Hepatocyte (in vitro differentiated cells): ENCODE data around the gene STXBP1. TPM values are rescaled to one million over a fixed set of nuclear protein-coding genes. Genes with fewer than 3 reads are reported as not detected.

ENCODE experiments used
- DNase-seq: peaks from one replicate; pipeline ENCODE4 v3.0.0-alpha.2; 2016; ENCODE audit warnings: low spot score
- H2AFZ ChIP-seq: fragments of 200-600 bp; sonication (generic); 2 replicates; pipeline ENCODE4 v1.6.0; 2016; ENCODE audit warnings: antibody characterized with exemption, mild to moderate bottlenecking
- H3K27ac ChIP-seq: fragments of 200-600 bp; sonication (generic); 2 replicates; pipeline ENCODE4 v1.5.1; 2016; ENCODE audit warnings: mild to moderate bottlenecking
- H3K27me3 ChIP-seq: fragments of 200-600 bp; sonication (generic); 2 replicates; pipeline ENCODE4 v1.6.1; 2016
- H3K36me3 ChIP-seq: fragments of 200-600 bp; sonication (generic); replicated peaks from 2 replicates; pipeline ENCODE4 v1.5.1; 2016; ENCODE audit warnings: low read depth; ENCODE audit not compliant: insufficient read depth
- H3K4me1 ChIP-seq: fragments of 200-600 bp; sonication (generic); 2 replicates; pipeline ENCODE4 v1.5.1; 2016; ENCODE audit warnings: mild to moderate bottlenecking, moderate library complexity; ENCODE audit not compliant: insufficient read depth
- H3K4me2 ChIP-seq: fragments of 200-600 bp; sonication (generic); 2 replicates; pipeline ENCODE4 v1.6.0; 2016
- H3K4me3 ChIP-seq: fragments of 200-600 bp; sonication (generic); 2 replicates; pipeline ENCODE4 v1.5.1; 2016; ENCODE audit warnings: mild to moderate bottlenecking
- H3K79me2 ChIP-seq: fragments of 200-600 bp; sonication (generic); 2 replicates; pipeline ENCODE4 v1.6.0; 2017; ENCODE audit warnings: mild to moderate bottlenecking
- H3K9me2 ChIP-seq: fragments of 200-600 bp; sonication (generic); replicated peaks from 2 replicates; pipeline ENCODE4 v1.6.0; 2017; ENCODE audit warnings: mild to moderate bottlenecking; ENCODE audit not compliant: insufficient read depth
- H3K9me3 ChIP-seq: fragments of 200-600 bp; sonication (generic); 2 replicates; pipeline ENCODE4 v1.5.1; 2016; ENCODE audit warnings: low read depth, mild to moderate bottlenecking
- H4K20me1 ChIP-seq: fragments of 200-600 bp; sonication (generic); 2 replicates; pipeline ENCODE4 v1.6.0; 2016; ENCODE audit warnings: mild to moderate bottlenecking; ENCODE audit not compliant: insufficient read depth, poor library complexity, severe bottlenecking
- EZH2 ChIP-seq: fragments of 200-600 bp; sonication (generic); IDR thresholded peaks from 2 replicates; pipeline ENCODE4 v1.6.1; 2016; ENCODE audit warnings: antibody characterized with exemption, mild to moderate bottlenecking, borderline replicate concordance
- EZH2phosphoT487 ChIP-seq: fragments of 200-600 bp; sonication (generic); IDR thresholded peaks from one replicate; pipeline ENCODE4 v1.6.1; 2018; ENCODE audit warnings: antibody characterized with exemption, mild to moderate bottlenecking, low read depth, moderate library complexity; ENCODE audit not compliant: unreplicated experiment, severe bottlenecking
- WGBS: methylation state at CpG from one replicate; pipeline ENCODE4 v1.1.6; 2016; ENCODE audit warnings: low lambda C conversion rate; ENCODE audit errors: missing lambda C conversion rate; 5-methylcytosine and 5-hydroxymethylcytosine counted together
- polyA plus RNA-seq: library from polyadenylated mRNA; unstranded; fragments of >200 nt; fragmentation: Nextera tagmentation; extraction: Ambion mirVana; gene quantifications from 2 replicates; pipeline ENCODE4 v1.2.1, GENCODE V29; 2016
- total RNA-seq: library from RNA; depleted of rRNA; stranded (reverse); fragments of >200 nt; gene quantifications from 2 replicates; pipeline ENCODE4 v1.2.3, GENCODE V29; 2014
- TF ChIP-seq, protein P1 (sequence below): fragments of 200-600 bp; sonication (generic); IDR thresholded peaks from 2 replicates; pipeline ENCODE4 v1.5.1; 2016; ENCODE audit warnings: antibody characterized with exemption, mild to moderate bottlenecking; ENCODE audit not compliant: poor library complexity

The STXBP1 gene
- total and polyA plus RNA-seq, 2 experiments from 2014 or later: 22.6 to 27.6 TPM

DNA sequence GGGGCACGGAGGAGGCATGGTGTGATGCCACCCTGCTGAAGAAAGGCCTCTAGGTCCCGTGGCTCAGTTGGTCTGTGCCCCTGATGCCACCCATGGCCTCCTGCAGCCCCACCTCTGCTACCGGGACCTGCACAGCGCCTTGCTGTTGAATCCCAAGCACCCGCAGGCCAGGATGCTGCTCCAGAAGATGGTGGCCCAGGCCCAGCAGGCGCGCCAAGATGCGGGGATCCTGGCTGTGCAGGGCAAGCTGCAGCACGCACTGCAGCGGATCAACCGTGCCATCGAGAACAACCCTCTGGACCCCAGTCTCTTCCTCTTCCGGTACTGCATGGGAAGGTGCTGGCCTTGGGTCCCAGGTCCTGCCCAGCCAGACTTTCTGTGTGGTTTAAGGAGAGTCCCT is 110.9 kb downstream of the STXBP1 start:
- WGBS: 95% methylated on average over 13 of the region's 13 CpGs
- no peaks in the 10 kb centered on the region for H3K9me3 ChIP-seq
- TF ChIP-seq, protein P1, sequence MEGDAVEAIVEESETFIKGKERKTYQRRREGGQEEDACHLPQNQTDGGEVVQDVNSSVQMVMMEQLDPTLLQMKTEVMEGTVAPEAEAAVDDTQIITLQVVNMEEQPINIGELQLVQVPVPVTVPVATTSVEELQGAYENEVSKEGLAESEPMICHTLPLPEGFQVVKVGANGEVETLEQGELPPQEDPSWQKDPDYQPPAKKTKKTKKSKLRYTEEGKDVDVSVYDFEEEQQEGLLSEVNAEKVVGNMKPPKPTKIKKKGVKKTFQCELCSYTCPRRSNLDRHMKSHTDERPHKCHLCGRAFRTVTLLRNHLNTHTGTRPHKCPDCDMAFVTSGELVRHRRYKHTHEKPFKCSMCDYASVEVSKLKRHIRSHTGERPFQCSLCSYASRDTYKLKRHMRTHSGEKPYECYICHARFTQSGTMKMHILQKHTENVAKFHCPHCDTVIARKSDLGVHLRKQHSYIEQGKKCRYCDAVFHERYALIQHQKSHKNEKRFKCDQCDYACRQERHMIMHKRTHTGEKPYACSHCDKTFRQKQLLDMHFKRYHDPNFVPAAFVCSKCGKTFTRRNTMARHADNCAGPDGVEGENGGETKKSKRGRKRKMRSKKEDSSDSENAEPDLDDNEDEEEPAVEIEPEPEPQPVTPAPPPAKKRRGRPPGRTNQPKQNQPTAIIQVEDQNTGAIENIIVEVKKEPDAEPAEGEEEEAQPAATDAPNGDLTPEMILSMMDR: no peak
- no peak for TF ChIP-seq EZH2
- no peak for TF ChIP-seq EZH2phosphoT487
- no peaks in the 10 kb centered on the region for H3K79me2 ChIP-seq
- H3K27me3 ChIP-seq: no peaks in the 10 kb centered on the region
- no peak overlapping the region for H2AFZ ChIP-seq
- no peak overlapping the region for H3K4me3 ChIP-seq
- DNase-seq: no peak
- H3K36me3 ChIP-seq: no peaks in the 10 kb centered on the region
- H3K4me2 ChIP-seq: no peak overlapping the region
- H3K9me2 ChIP-seq: no peaks in the 10 kb centered on the region
- no peaks in the 10 kb centered on the region for H4K20me1 ChIP-seq
- H3K4me1 ChIP-seq: no peaks in the 10 kb centered on the region
- no peak overlapping the region for H3K27ac ChIP-seq

DNA sequence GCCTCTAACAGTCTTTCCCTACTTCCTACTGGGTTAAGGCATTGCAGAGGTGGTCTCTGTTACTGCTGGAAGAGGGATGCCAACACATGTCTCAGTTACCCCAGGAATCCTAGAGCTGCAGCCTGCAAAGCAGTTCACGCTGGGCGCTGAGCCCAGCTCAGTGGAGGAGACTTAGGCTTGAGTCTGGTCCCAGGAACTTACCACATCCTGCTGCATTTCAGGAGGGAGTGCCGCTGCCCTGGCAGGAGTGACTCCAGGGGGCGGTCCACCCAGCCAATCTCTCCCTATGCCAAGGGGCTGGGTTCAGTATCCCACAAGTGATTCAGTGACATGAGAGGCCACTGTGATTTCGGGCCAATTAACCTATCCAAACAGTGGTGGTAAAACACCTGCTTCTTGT is 111.4 kb downstream of the STXBP1 start:
- H3K27ac ChIP-seq: no peak overlapping the region
- H3K27me3 ChIP-seq: no peaks in the 10 kb centered on the region
- H3K36me3 ChIP-seq: no peaks in the 10 kb centered on the region
- H4K20me1 ChIP-seq: no peaks in the 10 kb centered on the region
- H3K4me3 ChIP-seq: no peak overlapping the region
- 91% methylated on average over 5 of the region's 5 CpGs for WGBS
- H2AFZ ChIP-seq: no peak overlapping the region
- H3K9me3 ChIP-seq: no peaks in the 10 kb centered on the region
- no peaks in the 10 kb centered on the region for H3K4me1 ChIP-seq
- H3K79me2 ChIP-seq: no peaks in the 10 kb centered on the region
- no peak for DNase-seq
- H3K4me2 ChIP-seq: no peak overlapping the region
- TF ChIP-seq, protein P1: no peak
- no peak for TF ChIP-seq EZH2phosphoT487
- no peak for TF ChIP-seq EZH2
- no peaks in the 10 kb centered on the region for H3K9me2 ChIP-seq

- Histone ChIP-seq H3K9me2 (no peaks in the 10 kb centered on the region), H3K4me1 (no peaks in the 10 kb centered on the region), H3K27me3 (no peaks in the 10 kb centered on the region), H4K20me1 (no peaks in the 10 kb centered on the region), H3K4me3 (no peak overlapping the region), H3K36me3 (no peaks in the 10 kb centered on the region), H2AFZ (no peak overlapping the region), H3K27ac (no peak overlapping the region), H3K79me2 (no peaks in the 10 kb centered on the region), H3K9me3 (no peaks in the 10 kb centered on the region), H3K4me2 (no peak overlapping the region)
- WGBS: 85% methylated on average over 18 of the region's 23 CpGs
- no peak for DNase-seq
- TF ChIP-seq, protein P1: no peak
- no peak for TF ChIP-seq EZH2
- TF ChIP-seq EZH2phosphoT487: no peak
Measured at GRCh38 chr9:127724012-127724411, 111.9 kb downstream of the STXBP1 start.

DNA sequence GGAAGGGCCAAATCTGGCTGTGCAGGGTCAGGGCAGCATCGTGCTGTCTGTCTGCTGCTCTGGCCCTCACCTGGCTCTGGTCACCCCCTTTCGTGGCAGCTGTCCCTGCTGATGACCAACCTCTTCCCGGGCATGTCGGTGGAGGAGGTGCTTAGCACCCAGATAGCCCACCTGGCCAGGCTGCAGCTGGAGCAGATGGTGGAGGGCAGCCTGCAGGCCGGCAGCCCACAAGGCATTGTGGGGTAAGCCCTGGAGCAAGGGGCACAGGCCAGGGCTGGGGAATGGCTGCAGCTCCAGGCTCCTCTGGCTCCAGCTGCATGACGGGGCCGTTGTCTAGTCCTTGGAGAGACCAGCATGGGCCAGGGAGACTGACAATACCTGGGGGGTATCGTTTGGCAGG is 114.8 kb downstream of the STXBP1 start:
- WGBS: 80% methylated on average over 8 of the region's 8 CpGs
- no peak overlapping the region for H3K4me3 ChIP-seq
- H3K79me2 ChIP-seq: no peaks in the 10 kb centered on the region
- no peaks in the 10 kb centered on the region for H3K9me3 ChIP-seq
- no peaks in the 10 kb centered on the region for H4K20me1 ChIP-seq
- H2AFZ ChIP-seq: no peak overlapping the region
- H3K27ac ChIP-seq: no peak overlapping the region
- no peak overlapping the region for H3K4me2 ChIP-seq
- no peak for TF ChIP-seq EZH2
- TF ChIP-seq EZH2phosphoT487: no peak
- TF ChIP-seq, protein P1: no peak
- H3K9me2 ChIP-seq: no peaks in the 10 kb centered on the region
- no peaks in the 10 kb centered on the region for H3K4me1 ChIP-seq
- no peak for DNase-seq
- H3K36me3 ChIP-seq: no peaks in the 10 kb centered on the region
- no peaks in the 10 kb centered on the region for H3K27me3 ChIP-seq
